NOMO-1 treated with dmso at 0.1 percent for 144 hours (cell line): Measurements from ENCODE around the gene CYP2C9.
"Not testable (repeated sequence)": the region's sequence is repeated elsewhere in the genome, so short reads cannot be mapped to it uniquely, and the experiment has no call there.

Experiments used
- DNase-seq: peaks from one replicate; lab custom pipeline; 2025; ENCODE audit not compliant: unreplicated experiment; lab: John Stamatoyannopoulos, UW

Gene CYP2C9

GRCh38 chr10:94938383-94938782, at the start of gene CYP2C9:
Gene CYP2C9, plus strand, starts transcription at chr10:94938658. Its CDS starts 25 bp downstream, at chr10:94938683.
- DNase-seq, result no peak

- DNase-seq, result no peak
Observed at GRCh38 chr10:94889123-94889522, 49.3 kb upstream of the CYP2C9 start.

- no peak for DNase-seq
Observed at GRCh38 chr10:94890264-94891022, 48.0 kb upstream of the CYP2C9 start.

- not testable (repeated sequence) for DNase-seq
Observed at GRCh38 chr10:94898414-94898813, 40.0 kb upstream of the CYP2C9 start.

- no peak for DNase-seq
Observed at GRCh38 chr10:94902080-94902479, 36.4 kb upstream of the CYP2C9 start.

GRCh38 chr10:94902570-94902969, 35.9 kb upstream of the CYP2C9 start:
- DNase-seq, result no peak

- DNase-seq, result not testable (repeated sequence)
Observed at GRCh38 chr10:94904506-94905148, 33.8 kb upstream of the CYP2C9 start.

- DNase-seq, result no peak
Observed at GRCh38 chr10:94916423-94916822, 22.0 kb upstream of the CYP2C9 start.

GRCh38 chr10:94936721-94937120, 1.7 kb upstream of the CYP2C9 start:
- no peak for DNase-seq

- DNase-seq, result not testable (repeated sequence)
Observed at GRCh38 chr10:94943432-94944103, 5.1 kb downstream of the CYP2C9 start.

- DNase-seq, result not testable (repeated sequence)
Observed at GRCh38 chr10:94946181-94946580, 7.7 kb downstream of the CYP2C9 start.

- DNase-seq, result no peak
Observed at GRCh38 chr10:94963901-94964300, 25.4 kb downstream of the CYP2C9 start.

- no peak for DNase-seq
Observed at GRCh38 chr10:94983555-94983954, 45.1 kb downstream of the CYP2C9 start.

- no peak for DNase-seq
Observed at GRCh38 chr10:94989192-94989591, 50.7 kb downstream of the CYP2C9 start.

GRCh38 chr10:94991243-94991888, 52.9 kb downstream of the CYP2C9 start:
- DNase-seq, result no peak

- DNase-seq, result no peak
Observed at GRCh38 chr10:94992811-94993210, 54.4 kb downstream of the CYP2C9 start.

- DNase-seq, result no peak
Observed at GRCh38 chr10:94997741-94998174, 59.3 kb downstream of the CYP2C9 start.

GRCh38 chr10:95026461-95026860, 88.0 kb downstream of the CYP2C9 start:
- no peak for DNase-seq

- DNase-seq, result no peak
Observed at GRCh38 chr10:95031656-95032055, 93.2 kb downstream of the CYP2C9 start.

- DNase-seq, result no peak
Observed at GRCh38 chr10:95034401-95034800, 95.9 kb downstream of the CYP2C9 start.
